HTR-8/SVneo (cell line): ENCODE data around the gene MXD4.

ENCODE experiments used
- DNase-seq: peaks from one replicate; pipeline ENCODE4 v3.0.0; 2011; ENCODE audit warnings: low spot score, mixed read lengths; ENCODE audit not compliant: insufficient read length
- FAIRE-seq: peaks from 2 replicates; lab custom pipeline; 2011; peaks lifted over from hg19 to GRCh38; lab: Jason Lieb, UNC

The MXD4 gene

DNA sequence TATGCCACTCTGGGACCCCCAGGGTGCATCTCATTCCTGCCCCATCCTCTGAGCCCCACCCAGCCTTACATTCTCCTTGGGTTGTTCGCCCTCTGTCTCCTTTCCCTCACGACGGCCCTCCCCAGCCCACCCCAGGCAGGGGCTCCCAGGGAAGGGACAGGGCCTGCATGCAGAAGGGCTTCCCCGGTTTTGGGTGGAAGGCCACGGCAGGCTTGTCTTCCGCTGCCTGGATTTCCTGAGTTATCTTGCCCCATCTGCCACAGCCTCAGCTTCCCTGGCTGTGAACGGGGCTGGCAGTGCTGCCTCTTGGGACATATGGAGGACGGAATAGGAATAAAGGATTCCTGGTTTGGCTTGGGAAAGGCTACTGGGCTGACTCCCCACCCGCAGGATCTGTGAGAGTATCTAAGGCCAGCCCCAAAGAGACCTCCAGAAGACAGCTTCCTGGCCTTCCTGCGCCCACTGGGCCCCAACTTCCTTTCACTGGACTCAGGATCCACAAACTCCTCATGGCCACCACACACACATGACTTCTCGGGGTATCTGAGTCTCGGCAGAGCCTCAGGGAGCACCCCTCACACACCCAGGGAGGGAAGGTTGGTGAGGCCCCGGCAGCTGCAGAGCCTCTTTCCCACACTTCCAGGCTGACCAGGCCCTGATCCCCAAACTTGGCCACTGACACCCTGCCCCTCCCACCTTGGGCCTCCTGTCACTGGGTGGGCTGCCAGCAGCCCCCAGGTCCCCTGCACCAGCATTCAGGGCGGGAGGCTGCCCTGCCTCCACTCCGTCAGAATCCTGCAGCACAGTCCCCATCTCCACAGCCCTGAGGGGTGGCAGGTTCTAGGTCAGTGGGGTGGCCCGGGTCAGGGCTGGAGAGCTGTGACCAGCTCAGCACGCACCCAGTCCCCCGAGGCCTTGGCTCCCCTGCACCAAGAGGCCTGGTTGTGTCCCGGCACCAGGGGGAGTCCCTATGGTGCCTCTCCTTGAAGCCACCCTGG is 3.5 kb upstream of the MXD4 start:
- FAIRE-seq (no peak), DNase-seq (no peak)

- DNase-seq (no peak), FAIRE-seq (no peak)
Observed at GRCh38 chr4:2264481-2265041, 2.7 kb upstream of the MXD4 start.

DNA sequence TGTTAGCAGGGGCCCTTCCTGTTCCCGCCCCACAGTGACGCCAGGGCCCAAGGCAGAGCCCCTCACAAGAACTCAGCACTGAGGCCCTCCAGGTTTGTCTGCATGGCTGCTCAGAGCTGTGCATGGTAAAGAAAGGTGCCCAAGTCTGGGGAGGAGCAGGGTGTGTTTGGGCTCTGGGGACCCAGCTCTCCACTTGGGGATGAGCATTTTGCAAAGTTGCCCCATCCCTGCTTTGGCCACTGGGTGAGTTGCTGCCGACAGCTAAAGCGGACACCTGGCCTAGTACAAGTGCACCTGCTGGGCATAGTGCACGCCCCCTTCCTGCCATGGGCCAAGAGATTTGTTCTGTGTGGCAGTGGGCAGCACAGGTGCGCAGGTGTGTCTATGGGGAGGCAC is 2.0 kb upstream of the MXD4 start:
- DNase-seq = no peak
- FAIRE-seq = no peak

- FAIRE-seq (no peak), DNase-seq (no peak)
Observed at GRCh38 chr4:2262944-2263250, 988 bp upstream of the MXD4 start.

- FAIRE-seq = peak; percentile 99
- DNase-seq = peak; percentile 99
Observed at GRCh38 chr4:2262145-2262943, 435 bp upstream of the MXD4 start.

DNA sequence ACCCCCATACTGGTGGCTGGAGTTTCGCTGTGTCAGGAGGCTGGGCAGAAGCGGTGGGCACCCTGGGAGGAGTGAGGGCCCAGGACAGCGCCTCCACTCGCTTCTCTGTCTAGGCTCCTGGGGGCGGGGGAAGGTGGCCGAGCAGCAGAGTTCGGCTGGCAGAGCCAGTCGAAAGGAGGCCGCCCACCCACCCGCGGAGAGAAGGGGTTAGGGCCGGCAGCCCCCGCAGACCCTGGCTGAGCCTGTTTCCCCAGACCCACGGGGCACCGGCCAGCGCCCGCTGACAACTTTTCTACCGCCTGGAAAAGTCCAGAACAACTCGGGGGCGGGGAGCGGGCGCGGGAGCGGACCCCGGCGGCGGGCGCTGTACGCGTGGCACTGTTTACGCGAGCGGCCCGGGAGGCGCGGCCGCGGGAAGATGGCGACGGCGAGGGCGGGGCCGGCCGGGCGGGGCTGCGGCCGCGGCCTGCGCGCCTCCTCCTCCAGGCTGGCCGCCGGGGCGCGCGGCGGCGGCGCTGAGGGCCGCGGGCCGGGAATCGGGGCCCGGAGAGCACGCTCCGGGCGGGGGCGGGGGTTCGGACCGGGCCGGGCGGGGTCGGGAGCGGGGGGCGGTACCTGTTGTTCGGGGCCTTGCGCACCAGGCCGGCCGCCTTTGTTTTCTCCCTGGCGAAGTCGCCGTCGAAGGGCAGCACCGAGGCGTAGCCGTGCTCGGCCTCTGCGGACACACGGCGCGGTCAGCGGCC is 628 bp downstream of the MXD4 start:
- DNase-seq (peak; percentile 30), FAIRE-seq (no peak)

- no peak for FAIRE-seq
- no peak for DNase-seq
Observed at GRCh38 chr4:2260344-2261109, 1.4 kb downstream of the MXD4 start.

- FAIRE-seq (no peak), DNase-seq (no peak)
Observed at GRCh38 chr4:2259541-2260343, 2.2 kb downstream of the MXD4 start.

DNA sequence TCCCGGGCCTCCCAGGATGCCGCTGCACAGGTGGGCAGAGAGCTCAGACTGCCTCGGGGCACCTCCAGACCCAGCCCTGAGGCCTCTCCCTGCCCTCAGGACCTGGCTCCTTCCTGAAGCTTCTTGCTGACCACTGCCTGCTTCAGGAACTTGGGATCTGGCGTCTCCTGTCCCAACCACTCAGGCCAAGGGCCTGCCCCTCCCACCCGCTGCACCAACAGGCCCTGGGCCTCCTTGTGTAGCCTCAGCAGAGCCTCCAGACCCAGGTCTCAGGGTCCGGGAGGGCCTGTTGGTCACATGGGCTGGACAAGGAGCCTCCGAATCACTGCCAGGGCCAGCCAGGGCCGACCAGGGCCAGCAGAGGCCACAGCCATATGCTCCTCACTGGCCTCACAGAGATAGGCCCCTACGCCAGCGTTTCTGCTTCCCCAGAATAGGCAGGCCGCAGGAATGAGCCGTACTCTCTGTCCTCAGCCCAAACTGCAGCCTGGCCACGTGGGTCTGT is 2.8 kb downstream of the MXD4 start:
- FAIRE-seq = no peak
- no peak for DNase-seq

- FAIRE-seq (no peak), DNase-seq (no peak)
Observed at GRCh38 chr4:2258091-2259035, 3.5 kb downstream of the MXD4 start.

GRCh38 chr4:2257361-2258081 is 4.4 kb downstream of the MXD4 start:
- DNase-seq (no peak), FAIRE-seq (no peak)

DNA sequence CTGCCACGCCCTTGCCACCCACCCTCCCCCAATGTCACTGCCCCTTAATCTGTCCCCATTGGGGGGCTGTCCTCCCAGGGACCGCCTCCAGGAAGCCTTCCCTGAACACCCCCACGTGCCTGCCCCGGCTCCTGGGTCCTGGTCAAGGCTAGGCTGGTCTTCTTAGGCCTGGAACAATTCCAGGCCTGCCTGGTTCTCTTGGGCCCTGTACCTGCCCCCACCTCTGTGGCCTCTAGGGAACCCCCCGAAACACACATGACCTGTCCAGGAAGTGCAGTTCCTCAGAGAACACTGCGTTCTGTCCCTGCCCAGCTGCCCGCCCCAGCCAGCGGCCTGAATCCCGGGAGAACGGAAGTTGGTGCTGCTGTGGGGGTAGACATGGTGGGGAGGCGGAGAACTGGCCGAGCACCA is 5.1 kb downstream of the MXD4 start:
- FAIRE-seq = no peak
- DNase-seq = no peak

DNA sequence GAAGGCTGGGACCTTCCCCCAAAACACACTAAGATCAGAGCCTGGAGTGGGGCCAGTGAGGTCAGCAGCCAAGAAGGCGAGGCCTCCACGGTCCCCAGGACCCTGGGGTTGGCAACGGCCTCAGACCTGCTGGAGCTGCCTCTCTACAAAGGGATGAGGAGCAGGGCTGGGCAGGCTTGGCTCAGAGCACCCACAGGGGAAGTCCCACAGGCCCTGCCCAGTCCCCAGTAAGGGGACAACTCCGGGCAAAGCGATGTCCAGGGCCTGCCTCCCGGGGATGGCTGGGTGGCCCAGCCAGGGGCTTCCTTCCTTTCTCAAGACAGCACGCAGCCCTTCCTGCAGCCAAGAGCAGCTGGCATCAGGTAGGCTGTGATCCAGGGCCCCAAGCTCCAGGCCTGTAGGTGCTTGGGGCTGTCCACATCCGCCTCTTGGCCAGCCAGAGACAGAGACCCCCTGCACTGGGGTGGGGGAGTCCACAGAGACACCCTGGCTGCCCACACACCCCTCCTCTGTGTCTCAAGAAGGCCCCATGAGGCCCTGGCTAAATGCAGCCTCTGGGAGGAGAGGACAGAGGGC is 5.7 kb downstream of the MXD4 start:
- FAIRE-seq (no peak), DNase-seq (no peak)

- FAIRE-seq = no peak
Observed at GRCh38 chr4:2255501-2256155, 6.3 kb downstream of the MXD4 start.

DNA sequence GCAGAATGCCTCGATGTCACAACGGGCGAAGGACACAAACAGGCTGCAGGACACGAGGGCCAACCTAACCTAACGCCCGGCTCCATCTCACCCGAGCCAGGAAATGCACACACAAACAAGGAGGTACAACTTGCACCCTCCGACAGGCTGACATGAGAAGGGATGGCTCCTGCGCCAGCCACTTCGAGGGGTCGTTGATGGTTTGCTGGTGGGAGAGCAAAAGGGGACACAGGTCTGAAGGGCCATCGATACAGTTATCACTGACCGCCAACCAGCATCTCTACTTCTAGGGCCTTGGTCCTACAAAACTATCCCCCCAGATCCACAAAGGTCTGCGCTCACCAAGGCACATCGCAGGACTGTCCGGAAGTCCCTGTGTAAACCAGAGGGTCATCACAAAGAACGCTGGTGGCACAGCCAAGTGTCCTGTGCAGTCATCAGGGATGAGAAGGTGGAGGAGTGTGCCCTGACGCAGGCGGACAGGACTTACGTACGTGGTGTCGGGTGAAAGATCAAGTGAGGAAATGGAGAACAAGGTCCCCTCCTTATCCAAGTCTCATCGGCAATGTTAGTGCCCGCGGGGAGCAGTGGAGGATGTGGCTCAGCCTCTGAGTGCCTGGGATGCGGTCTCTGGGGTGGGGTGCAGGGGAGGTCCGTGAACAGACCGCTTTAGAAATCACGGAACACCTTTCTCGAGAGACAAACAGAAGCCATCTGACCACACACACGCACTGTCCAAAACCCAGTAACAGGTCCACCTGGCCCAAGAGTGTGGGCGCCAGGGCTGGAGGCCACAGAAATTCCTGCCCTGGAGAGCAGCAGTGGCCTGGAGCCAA is 7.0 kb downstream of the MXD4 start:
- FAIRE-seq (no peak), DNase-seq (no peak)

More at GRCh38 chr4:2255501-2256155, 6.3 kb downstream of the MXD4 start:
- DNase-seq = no peak
